ENCODE results near the gene DET1. TPM values are rescaled to one million over a fixed set of nuclear protein-coding genes. Genes with fewer than 3 reads are reported as not detected.

The DET1 gene
- total RNA-seq, 4 donors from 2014 or later = 4.1 to 8.4 (median 6.4) TPM

DNA sequence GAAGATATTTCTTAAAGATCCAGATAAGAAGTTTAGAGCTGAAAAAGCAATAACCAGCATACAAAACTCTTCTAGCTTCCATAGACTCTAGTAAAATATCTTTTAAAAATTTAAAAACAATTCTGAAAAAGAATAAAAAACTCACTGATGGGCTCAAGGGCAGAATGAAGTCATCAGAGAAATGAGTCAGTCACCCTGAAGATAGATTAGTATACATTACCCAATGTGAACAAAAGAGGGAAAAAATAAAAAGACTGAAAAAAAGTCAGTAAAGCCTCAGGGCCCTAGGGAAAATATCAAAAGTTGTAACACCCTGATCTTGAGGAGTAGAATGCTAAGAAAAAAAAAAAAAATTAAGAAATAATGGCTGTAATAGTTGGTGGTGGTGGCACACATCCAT, 11.4 kb downstream of the DET1 start:
- in situ Hi-C loops (cut with MboI; ENCODE audit: low sequenced_read_pairs in 4 of 4) (no loop called here), intact Hi-C loops (cut with DNase I; ENCODE audit: low total_unique reads) (no loop called here)
- peaks cover 0 to 18% of the 10 kb centered on the region in 2 donors for H3K36me3 ChIP-seq
- DNase-seq = no peak
- TF ChIP-seq POLR2A (IDR thresholded peaks at IDR 0.05) = no peak
- TF ChIP-seq, protein P1, sequence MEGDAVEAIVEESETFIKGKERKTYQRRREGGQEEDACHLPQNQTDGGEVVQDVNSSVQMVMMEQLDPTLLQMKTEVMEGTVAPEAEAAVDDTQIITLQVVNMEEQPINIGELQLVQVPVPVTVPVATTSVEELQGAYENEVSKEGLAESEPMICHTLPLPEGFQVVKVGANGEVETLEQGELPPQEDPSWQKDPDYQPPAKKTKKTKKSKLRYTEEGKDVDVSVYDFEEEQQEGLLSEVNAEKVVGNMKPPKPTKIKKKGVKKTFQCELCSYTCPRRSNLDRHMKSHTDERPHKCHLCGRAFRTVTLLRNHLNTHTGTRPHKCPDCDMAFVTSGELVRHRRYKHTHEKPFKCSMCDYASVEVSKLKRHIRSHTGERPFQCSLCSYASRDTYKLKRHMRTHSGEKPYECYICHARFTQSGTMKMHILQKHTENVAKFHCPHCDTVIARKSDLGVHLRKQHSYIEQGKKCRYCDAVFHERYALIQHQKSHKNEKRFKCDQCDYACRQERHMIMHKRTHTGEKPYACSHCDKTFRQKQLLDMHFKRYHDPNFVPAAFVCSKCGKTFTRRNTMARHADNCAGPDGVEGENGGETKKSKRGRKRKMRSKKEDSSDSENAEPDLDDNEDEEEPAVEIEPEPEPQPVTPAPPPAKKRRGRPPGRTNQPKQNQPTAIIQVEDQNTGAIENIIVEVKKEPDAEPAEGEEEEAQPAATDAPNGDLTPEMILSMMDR (IDR thresholded peaks at IDR 0.05 in 4 of 5, conservative IDR thresholded peaks at IDR 0.05 in 1 of 5) = no peak
- no peak for ATAC-seq
- H3K9me3 ChIP-seq = no peaks in the 10 kb centered on the region
- no peaks in the 10 kb centered on the region for H3K27me3 ChIP-seq
- H3K4me3 ChIP-seq = no peak overlapping the region
- H3K27ac ChIP-seq = no peak overlapping the region
- no peaks in the 10 kb centered on the region for H3K4me1 ChIP-seq

DNA sequence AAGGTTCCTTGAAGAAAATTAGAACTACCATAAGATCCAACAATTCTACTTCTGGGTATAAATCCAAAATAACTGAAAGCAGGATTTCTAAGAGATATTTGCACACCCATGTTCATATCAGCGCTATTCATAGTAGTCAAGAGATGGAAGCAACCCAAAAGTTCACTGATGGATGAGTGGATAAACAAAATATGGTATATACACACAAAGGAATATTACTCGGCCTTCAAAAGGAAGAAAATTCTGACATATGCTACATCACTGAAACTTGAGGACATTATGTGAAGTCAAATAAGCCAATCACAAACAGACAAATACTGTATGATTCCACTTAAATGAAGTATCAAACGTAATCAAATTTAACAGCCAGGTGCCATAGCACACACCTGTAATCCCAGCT, 13.1 kb downstream of the DET1 start:
- in situ Hi-C loops (cut with MboI; ENCODE audit: low sequenced_read_pairs in 4 of 4) (no loop called here), intact Hi-C loops (cut with DNase I; ENCODE audit: low total_unique reads) (no loop called here)
- Histone ChIP-seq H3K4me3 (no peak overlapping the region), H3K9me3 (no peaks in the 10 kb centered on the region), H3K27me3 (no peaks in the 10 kb centered on the region), H3K27ac (no peak overlapping the region), H3K36me3 (peaks cover 0 to 24% of the 10 kb centered on the region in 2 donors), H3K4me1 (peaks cover 8 to 9% of the 10 kb centered on the region in 2 donors)
- DNase-seq (no peak), ATAC-seq (no peak)
- TF ChIP-seq, protein P1 (IDR thresholded peaks at IDR 0.05 in 4 of 5, conservative IDR thresholded peaks at IDR 0.05 in 1 of 5) = no peak
- TF ChIP-seq POLR2A (IDR thresholded peaks at IDR 0.05) = no peak

DNA sequence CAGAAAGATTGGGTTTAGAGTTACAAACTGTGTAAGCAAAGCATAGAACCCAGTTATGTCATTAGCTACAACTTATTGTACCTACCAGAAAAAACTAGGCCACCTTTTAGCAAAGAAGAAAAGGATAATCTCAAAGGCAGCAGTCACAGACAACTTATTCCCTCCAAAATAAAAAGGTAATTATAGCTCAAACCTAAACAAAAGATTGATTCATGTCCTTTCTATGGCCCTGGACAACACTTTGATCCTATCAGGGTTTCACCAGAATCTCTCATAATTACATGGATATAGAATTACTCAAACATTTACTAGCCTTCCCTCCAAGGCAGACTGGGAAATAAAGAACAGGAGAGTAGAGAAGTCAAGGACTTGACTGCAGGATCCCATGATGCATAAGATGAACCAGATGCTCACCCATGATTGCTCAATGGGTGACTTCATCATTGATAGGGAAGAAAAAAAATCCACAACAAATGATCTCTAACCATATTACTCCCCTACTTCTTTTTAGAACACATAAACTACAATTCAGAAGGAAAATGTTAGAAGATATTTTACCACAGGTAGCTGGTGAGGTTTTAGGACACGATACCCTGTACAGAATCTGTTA, 17.4 kb downstream of the DET1 start:
- ATAC-seq (no peak), DNase-seq (no peak)
- no peak overlapping the region for H3K4me3 ChIP-seq
- peaks cover 20 to 26% of the 10 kb centered on the region in 2 donors for H3K4me1 ChIP-seq
- no peaks in the 10 kb centered on the region for H3K27me3 ChIP-seq
- TF ChIP-seq, protein P1 (IDR thresholded peaks at IDR 0.05 in 4 of 5, conservative IDR thresholded peaks at IDR 0.05 in 1 of 5) = no peak
- TF ChIP-seq POLR2A (IDR thresholded peaks at IDR 0.05) = no peak
- peaks cover 0 to 28% of the 10 kb centered on the region in 2 donors for H3K36me3 ChIP-seq
- H3K9me3 ChIP-seq = no peaks in the 10 kb centered on the region
- intact Hi-C loops (cut with DNase I; ENCODE audit: low total_unique reads) = no loop called here
- in situ Hi-C loops (cut with MboI; ENCODE audit: low sequenced_read_pairs in 4 of 4) = no loop called here
- H3K27ac ChIP-seq = no peak overlapping the region

DNA sequence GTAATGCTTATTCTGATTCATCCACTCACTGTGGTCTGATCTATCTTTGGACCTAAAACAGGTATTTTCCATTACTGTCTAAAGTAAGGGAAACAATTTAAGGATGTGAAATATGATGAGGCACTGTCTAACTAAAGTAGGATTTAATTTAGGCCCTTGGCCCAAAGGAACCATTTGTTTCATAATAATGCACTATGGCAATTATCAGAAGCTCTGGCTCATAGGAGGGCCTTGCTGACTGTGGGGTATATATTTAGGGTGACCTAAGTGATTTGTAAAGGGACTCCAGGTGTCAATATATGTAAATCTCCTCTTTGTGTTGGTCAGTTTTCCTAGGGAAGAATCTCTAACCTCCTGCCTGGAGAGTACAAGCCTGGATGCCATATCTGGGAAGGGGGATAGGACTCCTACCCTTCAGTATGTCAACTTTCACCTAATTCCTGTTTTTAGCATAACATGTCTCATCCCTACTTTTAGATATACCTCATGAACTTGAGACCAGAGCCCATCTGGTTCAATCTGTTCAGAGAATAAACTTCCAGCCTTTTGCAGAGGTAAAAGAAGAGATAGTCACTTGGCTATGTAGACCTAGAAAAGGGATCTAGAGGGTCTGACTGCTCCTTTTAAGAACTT, 20.1 kb downstream of the DET1 start:
- TF ChIP-seq POLR2A (IDR thresholded peaks at IDR 0.05) = no peak
- TF ChIP-seq, protein P1 (IDR thresholded peaks at IDR 0.05 in 4 of 5, conservative IDR thresholded peaks at IDR 0.05 in 1 of 5) = no peak
- ATAC-seq = no peak
- Histone ChIP-seq H3K27me3 (no peaks in the 10 kb centered on the region), H3K4me3 (no peak overlapping the region), H3K36me3 (peaks cover 0 to 23% of the 10 kb centered on the region in 2 donors), H3K9me3 (no peaks in the 10 kb centered on the region), H3K27ac (peak overlapping the region in 1 of 4 donors; percentile 9), H3K4me1 (peaks cover 20 to 26% of the 10 kb centered on the region in 2 donors)
- intact Hi-C loops (cut with DNase I; ENCODE audit: low total_unique reads) (no loop called here), in situ Hi-C loops (cut with MboI; ENCODE audit: low sequenced_read_pairs in 4 of 4) (no loop called here)
- DNase-seq = no peak

All from gastrocnemius medialis (tissue), 4 donors.